Trophoblast cell (in vitro differentiated cells and primary cell): Measurements from ENCODE around the gene SPATA17.

Experiments used
- DNase-seq, 2 donors: peaks; one replicate each; pipeline ENCODE4 v3.0.0-alpha.2; 2016
- H2AFZ ChIP-seq: 2 replicates; pipeline ENCODE4 v1.6.1; 2013; ENCODE audit warnings: low read length, moderate library complexity, mild to moderate bottlenecking; ENCODE audit not compliant: insufficient read depth, poor library complexity
- H2AK5ac ChIP-seq: 2 replicates; pipeline ENCODE4 v1.6.1; 2013; ENCODE audit warnings: mild to moderate bottlenecking, low read length
- H2BK120ac ChIP-seq: 2 replicates; pipeline ENCODE4 v1.6.1; 2013; ENCODE audit warnings: low read length, mild to moderate bottlenecking, moderate library complexity; ENCODE audit not compliant: insufficient read depth, poor library complexity
- H2BK12ac ChIP-seq: 2 replicates; pipeline ENCODE4 v1.6.1; 2013; ENCODE audit warnings: mild to moderate bottlenecking, low read length, moderate library complexity
- H2BK5ac ChIP-seq: 2 replicates; pipeline ENCODE4 v1.6.1; 2013; ENCODE audit warnings: low read length, low read depth, moderate library complexity, mild to moderate bottlenecking; ENCODE audit not compliant: poor library complexity
- H3K14ac ChIP-seq: 2 replicates; pipeline ENCODE4 v1.6.1; 2013; ENCODE audit warnings: mild to moderate bottlenecking, low read length
- H3K18ac ChIP-seq: 2 replicates; pipeline ENCODE4 v1.6.1; 2013; ENCODE audit warnings: mild to moderate bottlenecking, low read length
- H3K23ac ChIP-seq: 2 replicates; pipeline ENCODE4 v1.6.1; 2013; ENCODE audit warnings: low read length
- H3K27ac ChIP-seq: 2 replicates; pipeline ENCODE4 v1.5.1; 2013; ENCODE audit warnings: low read depth, mild to moderate bottlenecking, inconsistent platforms, low read length, moderate library complexity
- H3K27me3 ChIP-seq: 2 replicates; pipeline ENCODE4 v1.6.1; 2013; ENCODE audit warnings: inconsistent platforms, mild to moderate bottlenecking, low read length, moderate library complexity; ENCODE audit not compliant: insufficient read depth
- H3K36me3 ChIP-seq, 2 experiments: 1 replicate in 1 of 2; 2 replicates in 1 of 2; pipeline ENCODE4 v1.6.1; 2013; ENCODE audit warnings: low read length in 2 of 2, mild to moderate bottlenecking in 2 of 2, moderate library complexity in 1 of 2; ENCODE audit not compliant: insufficient read depth in 2 of 2, control insufficient read depth in 1 of 2
- H3K4ac ChIP-seq: 2 replicates; pipeline ENCODE4 v1.6.1; 2013; ENCODE audit warnings: low read depth, mild to moderate bottlenecking, low read length, moderate library complexity
- H3K4me1 ChIP-seq, 2 experiments: 1 replicate in 1 of 2; 2 replicates in 1 of 2; pipeline ENCODE4 v1.6.1; 2013; ENCODE audit warnings: low read length in 2 of 2, mild to moderate bottlenecking in 2 of 2, moderate library complexity in 1 of 2; ENCODE audit not compliant: insufficient read depth in 2 of 2, control insufficient read depth in 1 of 2
- H3K4me2 ChIP-seq: 2 replicates; pipeline ENCODE4 v1.6.1; 2013; ENCODE audit warnings: inconsistent platforms, mild to moderate bottlenecking, low read length, moderate library complexity
- H3K4me3 ChIP-seq: 2 replicates; pipeline ENCODE4 v1.5.1; 2013; ENCODE audit warnings: mild to moderate bottlenecking, low read depth, low read length, inconsistent platforms
- H3K79me1 ChIP-seq: one replicate; pipeline ENCODE4 v1.6.1; 2013; ENCODE audit warnings: low read length
- H3K79me2 ChIP-seq: 2 replicates; pipeline ENCODE4 v1.6.1; 2013; ENCODE audit warnings: low read length, mild to moderate bottlenecking; ENCODE audit not compliant: control insufficient read depth, insufficient read depth, poor library complexity
- H3K9ac ChIP-seq: 2 replicates; pipeline ENCODE4 v1.6.1; 2013; ENCODE audit warnings: mild to moderate bottlenecking, low read length
- H3K9me3 ChIP-seq: 2 replicates; pipeline ENCODE4 v1.6.1; 2013; ENCODE audit warnings: low read depth, mild to moderate bottlenecking, control low read depth, inconsistent platforms, low read length; ENCODE audit not compliant: insufficient read depth
- H4K12ac ChIP-seq: 2 replicates; pipeline ENCODE4 v1.6.1; 2013; ENCODE audit warnings: low read depth, mild to moderate bottlenecking, low read length, moderate library complexity
- H4K8ac ChIP-seq: 2 replicates; pipeline ENCODE4 v1.6.1; 2013; ENCODE audit warnings: low read depth, mild to moderate bottlenecking, low read length, moderate library complexity
- H4K91ac ChIP-seq: one replicate; pipeline ENCODE4 v1.6.1; 2013; ENCODE audit warnings: low read depth, mild to moderate bottlenecking, low read length, moderate library complexity
- WGBS: extraction: QIAGEN DNeasy Blood & Tissue Kit; methylation state at CpG from one replicate; pipeline ENCODE4 v1.1.7; 2013; ENCODE audit warnings: missing lambda C conversion rate; ENCODE audit not compliant: insufficient read length, insufficient coverage; ENCODE audit errors: extremely low coverage; 5-methylcytosine and 5-hydroxymethylcytosine counted together

The SPATA17 gene

GRCh38 chr1:217907504-217907903, 276.4 kb downstream of the SPATA17 start:
- Histone ChIP-seq H3K4me3 (no peak overlapping the region), H3K4me1 (no peaks in the 10 kb centered on the region), H4K91ac (no peak overlapping the region), H3K18ac (no peak overlapping the region), H2BK120ac (no peak overlapping the region), H2AK5ac (no peak overlapping the region), H2BK5ac (no peak overlapping the region), H3K14ac (no peak overlapping the region), H3K27ac (no peak overlapping the region), H3K4ac (no peak overlapping the region), H3K36me3 (no peaks in the 10 kb centered on the region), H3K9me3 (no peaks in the 10 kb centered on the region), H4K8ac (no peak overlapping the region), H2BK12ac (no peak overlapping the region), H3K9ac (no peak overlapping the region), H3K23ac (no peak overlapping the region), H4K12ac (no peak overlapping the region), H3K27me3 (no peaks in the 10 kb centered on the region), H3K79me1 (no peaks in the 10 kb centered on the region), H3K4me2 (no peak overlapping the region), H3K79me2 (no peaks in the 10 kb centered on the region), H2AFZ (no peak overlapping the region)
- no CpG with 5 or more reads among the region's 2 CpGs for WGBS
- peak; percentile 40 to 76 for DNase-seq

- Histone ChIP-seq H3K9ac (no peak overlapping the region), H2AFZ (no peak overlapping the region), H2AK5ac (no peak overlapping the region), H4K12ac (no peak overlapping the region), H3K18ac (no peak overlapping the region), H4K8ac (no peak overlapping the region), H3K4me1 (no peaks in the 10 kb centered on the region), H3K36me3 (no peaks in the 10 kb centered on the region), H3K4me3 (no peak overlapping the region), H3K14ac (no peak overlapping the region), H3K79me1 (no peaks in the 10 kb centered on the region), H2BK120ac (no peak overlapping the region), H3K9me3 (no peaks in the 10 kb centered on the region), H3K27me3 (no peaks in the 10 kb centered on the region), H2BK5ac (no peak overlapping the region), H3K23ac (no peak overlapping the region), H4K91ac (no peak overlapping the region), H3K4ac (no peak overlapping the region), H3K79me2 (no peaks in the 10 kb centered on the region), H3K27ac (no peak overlapping the region), H3K4me2 (no peak overlapping the region), H2BK12ac (no peak overlapping the region)
- WGBS, result no CpG with 5 or more reads among the region's 3 CpGs
- no peak for DNase-seq
Measured at GRCh38 chr1:217910203-217910602, 279.1 kb downstream of the SPATA17 start.

- no peak overlapping the region for H3K9ac ChIP-seq
- H3K4me3 ChIP-seq, result no peak overlapping the region
- H3K27me3 ChIP-seq, result no peaks in the 10 kb centered on the region
- WGBS, result no CpG with 5 or more reads among the region's 3 CpGs
- H4K8ac ChIP-seq, result no peak overlapping the region
- no peak for DNase-seq
- H3K36me3 ChIP-seq, result no peaks in the 10 kb centered on the region
- H4K91ac ChIP-seq, result no peak overlapping the region
- no peak overlapping the region for H3K14ac ChIP-seq
- no peak overlapping the region for H3K4ac ChIP-seq
- H3K79me1 ChIP-seq, result no peaks in the 10 kb centered on the region
- no peak overlapping the region for H2AFZ ChIP-seq
- H3K79me2 ChIP-seq, result no peaks in the 10 kb centered on the region
- no peak overlapping the region for H2BK120ac ChIP-seq
- no peak overlapping the region for H2BK12ac ChIP-seq
- H3K4me1 ChIP-seq, result no peaks in the 10 kb centered on the region
- no peaks in the 10 kb centered on the region for H3K9me3 ChIP-seq
- no peak overlapping the region for H3K27ac ChIP-seq
- H2BK5ac ChIP-seq, result no peak overlapping the region
- H4K12ac ChIP-seq, result no peak overlapping the region
- H3K18ac ChIP-seq, result no peak overlapping the region
- H3K23ac ChIP-seq, result no peak overlapping the region
- H2AK5ac ChIP-seq, result no peak overlapping the region
- no peak overlapping the region for H3K4me2 ChIP-seq
Measured at GRCh38 chr1:217910791-217911320, 279.7 kb downstream of the SPATA17 start.

- Histone ChIP-seq H3K79me1 (no peaks in the 10 kb centered on the region), H3K9me3 (no peaks in the 10 kb centered on the region), H3K9ac (no peak overlapping the region), H3K36me3 (no peaks in the 10 kb centered on the region), H4K12ac (no peak overlapping the region), H2BK12ac (no peak overlapping the region), H3K18ac (no peak overlapping the region), H3K23ac (no peak overlapping the region), H3K27ac (no peak overlapping the region), H3K4me1 (no peaks in the 10 kb centered on the region), H3K14ac (no peak overlapping the region), H2BK5ac (no peak overlapping the region), H3K4me2 (no peak overlapping the region), H3K4ac (no peak overlapping the region), H4K8ac (no peak overlapping the region), H3K27me3 (no peaks in the 10 kb centered on the region), H3K79me2 (no peaks in the 10 kb centered on the region), H2BK120ac (no peak overlapping the region), H4K91ac (no peak overlapping the region), H3K4me3 (no peak overlapping the region), H2AFZ (no peak overlapping the region), H2AK5ac (no peak overlapping the region)
- no peak for DNase-seq
- WGBS, result no CpG with 5 or more reads among the region's 8 CpGs
Measured at GRCh38 chr1:217911908-217912307, 280.8 kb downstream of the SPATA17 start.
